Left kidney (tissue), 2 donors: ENCODE results near the gene ZFYVE28. TPM values are rescaled to one million over a fixed set of nuclear protein-coding genes. Genes with fewer than 3 reads are reported as not detected.
A peak's percentile ranks its signal among the peaks of the same experiment; 100 is the strongest.

ENCODE experiments used
- DNase-seq: peaks from one replicate; pipeline ENCODE4 v3.0.0-alpha.2; 2013
- polyA plus RNA-seq: library from polyadenylated mRNA; unstranded; fragments of 120-200 nt; gene quantifications from one replicate; pipeline ENCODE4 v1.2.1, GENCODE V29; 2013; ENCODE audit not compliant: insufficient read length

ZFYVE28 gene
- polyA plus RNA-seq, 1 donor, result 2.7 TPM

- DNase-seq, result no peak
Observed at GRCh38 chr4:2272026-2272827, 146.2 kb downstream of the ZFYVE28 start.

DNA sequence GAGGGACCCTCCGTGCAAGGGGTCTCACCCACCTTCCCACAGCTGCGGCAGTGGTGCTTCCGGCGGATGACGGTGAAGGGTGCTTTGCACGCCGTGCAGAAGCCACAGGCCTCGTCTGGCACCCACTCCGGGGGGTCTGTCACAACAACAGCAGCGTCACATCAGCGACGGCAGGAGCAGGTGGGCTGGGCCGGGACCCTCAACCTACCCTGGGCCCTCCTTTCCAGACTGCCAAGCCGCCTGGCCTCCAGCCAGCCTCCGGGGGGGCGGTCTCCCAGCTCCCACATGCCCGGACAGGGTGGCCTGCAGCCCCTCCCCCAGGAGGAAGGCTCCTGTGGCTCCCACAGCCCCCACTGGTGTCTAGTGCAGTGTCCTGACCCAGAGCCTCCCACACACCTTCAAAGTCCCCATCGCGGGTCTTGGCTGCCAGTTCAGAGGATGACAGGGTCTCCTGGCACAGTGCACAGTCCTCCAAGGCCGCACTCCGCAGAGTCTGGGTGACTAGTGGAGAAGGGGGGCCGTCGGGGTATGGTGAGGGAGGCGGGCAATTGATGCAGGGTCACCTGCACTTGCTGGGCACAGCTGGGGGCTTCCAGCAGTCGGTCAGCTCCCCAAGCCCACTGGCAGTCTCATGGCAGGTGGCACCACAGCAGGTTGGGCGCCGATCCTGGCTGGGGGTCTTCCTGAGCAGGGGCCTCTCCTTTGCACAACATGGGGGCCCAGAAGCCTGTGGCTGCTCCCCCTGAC is 147.0 kb downstream of the ZFYVE28 start:
- DNase-seq, result no peak

DNA sequence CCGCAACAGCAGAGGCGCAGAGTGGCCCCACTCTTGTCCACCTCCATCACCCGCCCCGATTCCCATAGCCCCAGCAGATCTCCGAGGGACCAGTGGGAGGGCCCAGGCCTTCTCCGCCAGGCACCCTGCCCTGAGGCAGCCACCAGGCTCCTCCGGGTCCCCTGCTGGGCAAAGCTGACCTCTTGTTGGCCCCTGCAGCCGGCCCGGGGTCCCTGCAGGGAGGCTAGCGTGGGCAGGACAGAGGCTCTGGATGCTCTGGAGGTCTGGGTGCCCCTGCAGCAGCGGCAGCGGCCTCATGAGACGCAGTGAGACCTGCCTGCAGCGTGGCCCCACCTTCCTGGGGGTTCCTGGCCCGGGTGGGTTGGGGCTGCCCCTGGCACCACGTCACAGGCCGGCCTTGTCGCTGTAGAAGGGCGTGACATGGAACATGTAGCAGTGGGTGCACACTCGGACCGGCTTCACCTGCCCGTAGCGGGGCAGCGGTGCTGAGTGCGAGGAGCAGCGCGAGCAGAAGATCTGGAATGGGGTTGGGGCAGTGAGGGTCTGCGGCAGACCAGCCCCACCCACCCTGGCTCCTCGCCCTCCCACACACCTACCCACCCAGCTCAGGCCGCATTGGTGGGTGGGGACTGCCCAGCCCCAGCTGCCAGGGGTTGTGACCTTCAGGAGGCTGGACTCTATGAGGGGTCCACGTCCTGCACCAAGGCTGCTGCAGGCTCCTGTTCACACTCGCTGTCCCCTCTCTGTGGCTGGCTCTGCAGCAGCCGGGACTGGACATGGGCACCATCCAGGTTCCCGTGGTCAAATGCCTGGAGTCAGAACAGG is 147.9 kb downstream of the ZFYVE28 start:
- DNase-seq, result no peak

- DNase-seq, result no peak
Observed at GRCh38 chr4:2269618-2270163, 148.8 kb downstream of the ZFYVE28 start.

DNA sequence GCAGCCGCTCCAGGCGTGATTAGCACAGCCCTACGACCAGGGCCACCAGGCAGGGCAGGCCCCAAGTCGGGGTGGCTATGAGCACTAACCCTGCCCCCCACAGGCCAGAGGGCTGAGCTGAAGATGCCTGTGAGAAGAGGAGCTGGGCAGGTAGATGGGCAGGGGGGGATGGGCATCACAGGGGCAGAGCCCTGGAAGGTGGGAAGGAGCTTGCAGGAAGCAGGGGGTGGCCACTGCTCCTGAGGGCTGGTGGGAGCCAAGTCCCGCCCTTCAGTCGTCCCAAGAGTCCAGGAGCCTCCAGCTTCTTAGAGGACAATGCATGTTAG is 149.3 kb downstream of the ZFYVE28 start:
- no peak for DNase-seq

- no peak for DNase-seq
Observed at GRCh38 chr4:2268357-2269205, 149.9 kb downstream of the ZFYVE28 start.

- no peak for DNase-seq
Observed at GRCh38 chr4:2267841-2268240, 150.6 kb downstream of the ZFYVE28 start.

GRCh38 chr4:2267320-2267811 is 151.1 kb downstream of the ZFYVE28 start:
- no peak for DNase-seq

GRCh38 chr4:2266821-2267220 is 151.6 kb downstream of the ZFYVE28 start:
- DNase-seq, result no peak

DNA sequence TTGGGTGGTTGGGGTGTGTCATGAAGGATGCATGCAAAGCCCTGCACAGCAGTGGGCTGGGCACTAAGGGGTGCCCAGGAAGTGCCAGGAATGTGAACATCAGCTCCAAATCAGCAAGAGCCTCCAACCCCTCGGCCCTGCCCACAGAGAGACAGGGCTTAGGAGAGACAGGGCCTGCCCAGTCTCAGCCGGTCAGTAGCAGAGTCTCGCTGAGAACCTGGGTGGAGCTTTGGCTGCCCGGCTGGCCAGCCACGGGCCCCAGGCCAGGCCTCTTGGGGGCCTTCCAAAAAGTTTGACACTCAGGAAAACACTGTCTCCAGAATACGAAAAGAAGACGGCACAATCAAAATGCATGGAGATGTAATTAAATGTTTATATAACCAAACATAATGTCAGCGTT is 152.3 kb downstream of the ZFYVE28 start:
- DNase-seq, result no peak

DNA sequence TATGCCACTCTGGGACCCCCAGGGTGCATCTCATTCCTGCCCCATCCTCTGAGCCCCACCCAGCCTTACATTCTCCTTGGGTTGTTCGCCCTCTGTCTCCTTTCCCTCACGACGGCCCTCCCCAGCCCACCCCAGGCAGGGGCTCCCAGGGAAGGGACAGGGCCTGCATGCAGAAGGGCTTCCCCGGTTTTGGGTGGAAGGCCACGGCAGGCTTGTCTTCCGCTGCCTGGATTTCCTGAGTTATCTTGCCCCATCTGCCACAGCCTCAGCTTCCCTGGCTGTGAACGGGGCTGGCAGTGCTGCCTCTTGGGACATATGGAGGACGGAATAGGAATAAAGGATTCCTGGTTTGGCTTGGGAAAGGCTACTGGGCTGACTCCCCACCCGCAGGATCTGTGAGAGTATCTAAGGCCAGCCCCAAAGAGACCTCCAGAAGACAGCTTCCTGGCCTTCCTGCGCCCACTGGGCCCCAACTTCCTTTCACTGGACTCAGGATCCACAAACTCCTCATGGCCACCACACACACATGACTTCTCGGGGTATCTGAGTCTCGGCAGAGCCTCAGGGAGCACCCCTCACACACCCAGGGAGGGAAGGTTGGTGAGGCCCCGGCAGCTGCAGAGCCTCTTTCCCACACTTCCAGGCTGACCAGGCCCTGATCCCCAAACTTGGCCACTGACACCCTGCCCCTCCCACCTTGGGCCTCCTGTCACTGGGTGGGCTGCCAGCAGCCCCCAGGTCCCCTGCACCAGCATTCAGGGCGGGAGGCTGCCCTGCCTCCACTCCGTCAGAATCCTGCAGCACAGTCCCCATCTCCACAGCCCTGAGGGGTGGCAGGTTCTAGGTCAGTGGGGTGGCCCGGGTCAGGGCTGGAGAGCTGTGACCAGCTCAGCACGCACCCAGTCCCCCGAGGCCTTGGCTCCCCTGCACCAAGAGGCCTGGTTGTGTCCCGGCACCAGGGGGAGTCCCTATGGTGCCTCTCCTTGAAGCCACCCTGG is 153.0 kb downstream of the ZFYVE28 start:
- no peak for DNase-seq

GRCh38 chr4:2264481-2265041 is 153.9 kb downstream of the ZFYVE28 start:
- DNase-seq, result no peak

DNA sequence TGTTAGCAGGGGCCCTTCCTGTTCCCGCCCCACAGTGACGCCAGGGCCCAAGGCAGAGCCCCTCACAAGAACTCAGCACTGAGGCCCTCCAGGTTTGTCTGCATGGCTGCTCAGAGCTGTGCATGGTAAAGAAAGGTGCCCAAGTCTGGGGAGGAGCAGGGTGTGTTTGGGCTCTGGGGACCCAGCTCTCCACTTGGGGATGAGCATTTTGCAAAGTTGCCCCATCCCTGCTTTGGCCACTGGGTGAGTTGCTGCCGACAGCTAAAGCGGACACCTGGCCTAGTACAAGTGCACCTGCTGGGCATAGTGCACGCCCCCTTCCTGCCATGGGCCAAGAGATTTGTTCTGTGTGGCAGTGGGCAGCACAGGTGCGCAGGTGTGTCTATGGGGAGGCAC is 154.5 kb downstream of the ZFYVE28 start:
- no peak for DNase-seq

DNA sequence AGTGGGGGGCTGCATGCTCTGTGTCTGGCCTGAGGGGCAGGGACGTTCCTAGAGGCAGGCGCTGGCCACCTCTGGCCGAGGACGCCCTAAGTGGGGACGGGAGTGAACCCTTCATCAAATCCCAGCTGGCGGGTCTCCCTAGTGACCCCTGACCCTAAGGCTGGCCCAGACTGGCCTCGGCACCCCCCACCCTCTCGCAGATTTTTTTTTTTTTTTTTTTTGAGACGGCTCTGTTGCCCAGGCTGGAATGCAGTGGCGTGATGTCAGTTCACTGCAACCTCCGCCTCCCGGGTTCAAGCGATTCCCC is 155.5 kb downstream of the ZFYVE28 start:
- no peak for DNase-seq

GRCh38 chr4:2262145-2262943 is 156.1 kb downstream of the ZFYVE28 start:
- DNase-seq, result peak; percentile 99

- no peak for DNase-seq
Observed at GRCh38 chr4:2261853-2262144, 156.6 kb downstream of the ZFYVE28 start, which contains the start of gene MXD4. Gene MXD4 (minus strand): TSS chr4:2262109. CDS start chr4:2261980, 129 bp downstream.

GRCh38 chr4:2261110-2261852 is 157.2 kb downstream of the ZFYVE28 start:
- DNase-seq, result peak; percentile 15

GRCh38 chr4:2260344-2261109 is 157.9 kb downstream of the ZFYVE28 start:
- DNase-seq, result no peak
